NT2/D1 (cell line): ENCODE data around the gene OR10A3.
"Not testable (repeated sequence)": the region's sequence is repeated elsewhere in the genome, so short reads cannot be mapped to it uniquely, and the experiment has no call there.

Source experiments
- DNase-seq: peaks from one replicate; pipeline ENCODE4 v3.0.0-alpha.2; 2011; ENCODE audit warnings: low read depth, low spot score
- H3K27me3 ChIP-seq: 2 replicates; pipeline ENCODE4 v1.6.0; 2011; ENCODE audit warnings: mild to moderate bottlenecking; ENCODE audit not compliant: insufficient read length, insufficient read depth
- H3K36me3 ChIP-seq: 2 replicates; pipeline ENCODE4 v1.6.1; 2011; ENCODE audit warnings: mild to moderate bottlenecking, low read length, mixed read lengths; ENCODE audit not compliant: insufficient read depth, insufficient read length
- H3K4me1 ChIP-seq: 2 replicates; pipeline ENCODE4 v1.5.1; 2011; ENCODE audit not compliant: insufficient read depth, insufficient read length
- H3K4me3 ChIP-seq: 2 replicates; pipeline ENCODE4 v1.5.1; 2011; ENCODE audit warnings: low read depth; ENCODE audit not compliant: insufficient read length
- H3K9ac ChIP-seq: 2 replicates; pipeline ENCODE4 v1.6.0; 2011; ENCODE audit warnings: low read depth; ENCODE audit not compliant: insufficient read length
- H3K9me3 ChIP-seq: 2 replicates; pipeline ENCODE4 v1.5.1; 2011; ENCODE audit warnings: mild to moderate bottlenecking, low read length; ENCODE audit not compliant: insufficient read depth
- SUZ12 ChIP-seq: IDR thresholded peaks from 2 replicates; pipeline ENCODE4 v1.6.1; 2011; ENCODE audit not compliant: insufficient read length, insufficient read depth; ENCODE audit errors: extremely low read depth
- YY1 ChIP-seq: IDR thresholded peaks from 2 replicates; pipeline ENCODE4 v1.6.1; 2011; ENCODE audit not compliant: insufficient read length, insufficient read depth
- ZNF274 ChIP-seq: IDR thresholded peaks from 2 replicates; pipeline ENCODE4 v1.6.1; 2011; ENCODE audit warnings: mild to moderate bottlenecking, low read depth, low read length

OR10A3 gene

GRCh38 chr11:7941608-7942007 is at the start of gene OR10A3:
Gene OR10A3, minus strand, starts transcription at chr11:7941708. Its CDS starts 2,188 bp downstream, at chr11:7939520.
- DNase-seq, result no peak
- Histone ChIP-seq H3K36me3 (no peaks in the 10 kb centered on the region), H3K4me1 (no peaks in the 10 kb centered on the region), H3K27me3 (no peaks in the 10 kb centered on the region), H3K4me3 (no peak within 1 kb of the TSS), H3K9me3 (peaks cover 31% of the 10 kb centered on the region), H3K9ac (no peak within 1 kb of the TSS)
- TF ChIP-seq YY1 (no peak), ZNF274 (no peak), SUZ12 (no peak)

GRCh38 chr11:7987560-7987883 is 46.0 kb upstream of the OR10A3 start:
- peak overlapping the region; percentile 84 for H3K9ac ChIP-seq
- not testable (repeated sequence) for H3K27me3 ChIP-seq, DNase-seq, H3K4me1 ChIP-seq, H3K9me3 ChIP-seq
- H3K36me3 ChIP-seq, result peaks cover 43% of the 10 kb centered on the region
- peak overlapping the region; percentile 75 for H3K4me3 ChIP-seq

DNA sequence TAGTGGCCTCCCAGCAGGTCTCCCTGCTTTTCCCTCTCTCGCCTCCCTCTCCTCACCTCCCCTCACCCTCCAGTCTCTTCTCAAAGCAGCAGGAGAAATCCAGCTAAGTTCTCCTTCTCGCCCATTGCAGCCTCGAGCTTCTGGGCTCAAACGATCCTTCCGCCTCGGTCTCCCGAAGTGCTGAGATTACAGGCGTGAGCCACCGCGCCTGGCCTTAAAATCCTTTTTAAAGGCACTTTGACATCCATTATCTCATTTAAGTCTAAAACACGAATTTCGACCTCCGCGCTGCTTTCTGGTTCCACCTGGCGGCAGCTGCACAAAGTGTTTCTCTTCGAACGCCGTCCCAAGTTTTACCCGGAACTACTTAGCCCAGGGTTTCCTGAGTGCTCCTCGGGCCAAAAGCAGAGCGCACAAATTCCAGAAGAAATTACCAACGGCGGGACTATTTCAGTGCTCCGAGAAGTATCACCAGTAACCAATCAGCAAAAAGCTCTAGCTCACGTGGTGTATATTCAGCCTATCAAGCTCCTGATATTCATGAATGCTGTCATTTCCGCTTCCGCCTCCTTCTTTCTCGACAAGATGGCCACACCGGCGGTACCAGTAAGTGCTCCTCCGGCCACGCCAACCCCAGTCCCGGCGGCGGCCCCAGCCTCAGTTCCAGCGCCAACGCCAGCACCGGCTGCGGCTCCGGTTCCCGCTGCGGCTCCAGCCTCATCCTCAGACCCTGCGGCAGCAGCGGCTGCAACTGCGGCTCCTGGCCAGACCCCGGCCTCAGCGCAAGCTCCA is 45.5 kb upstream of the OR10A3 start, which contains the start of gene EIF3F:
Gene EIF3F (plus strand): TSS at position 570 of the 792 bp plus-strand sequence. CDS start 16 bp downstream, at position 586.
- H3K36me3 ChIP-seq, result peaks cover 37% of the 10 kb centered on the region
- peak; percentile 98 for DNase-seq
- H3K4me3 ChIP-seq, result peak within 1 kb of the TSS; percentile 75
- H3K9ac ChIP-seq, result peak within 1 kb of the TSS; percentile 84
- no peaks in the 10 kb centered on the region for H3K9me3 ChIP-seq
- peak; percentile 77 for TF ChIP-seq YY1
- no peak for TF ChIP-seq SUZ12
- H3K27me3 ChIP-seq, result no peaks in the 10 kb centered on the region
- H3K4me1 ChIP-seq, result no peaks in the 10 kb centered on the region

DNA sequence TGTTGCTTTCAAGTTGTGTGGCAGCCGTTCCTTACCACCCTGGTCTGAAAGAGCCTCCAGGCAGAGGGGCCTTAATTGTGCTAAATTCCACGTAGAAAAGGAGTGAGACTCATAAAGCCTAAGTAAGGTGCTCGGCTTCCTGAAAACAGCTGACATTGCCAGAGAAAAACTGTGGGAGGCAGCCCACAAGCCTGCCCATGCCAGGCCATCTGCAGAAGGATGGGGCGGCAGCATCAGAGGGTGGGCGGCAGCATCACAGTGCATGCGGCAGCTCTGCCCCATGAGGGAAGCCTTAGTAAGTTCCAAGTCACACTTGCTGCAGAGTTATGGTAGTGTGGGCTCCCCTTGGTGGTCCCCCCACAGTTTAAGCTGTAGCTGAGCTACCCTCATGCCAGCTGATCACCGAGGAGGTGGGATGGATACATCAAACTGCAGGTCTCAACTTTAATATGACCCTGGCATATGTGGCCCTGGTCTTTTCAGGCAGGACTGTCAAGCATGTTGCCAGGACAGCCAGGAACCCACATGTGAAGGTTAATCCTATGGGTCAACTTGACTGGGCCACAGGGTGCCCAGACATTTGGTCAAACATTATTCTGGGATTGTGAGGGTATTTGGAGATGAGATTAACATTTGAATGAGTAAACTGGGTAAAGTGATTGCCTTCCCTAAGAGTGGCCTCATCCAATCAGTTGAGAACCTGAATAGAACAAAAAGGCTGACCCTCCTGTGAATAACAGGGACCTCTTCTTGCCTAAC is 42.5 kb upstream of the OR10A3 start:
- Histone ChIP-seq H3K4me3 (no peak overlapping the region), H3K9me3 (no peaks in the 10 kb centered on the region), H3K4me1 (no peaks in the 10 kb centered on the region), H3K9ac (no peak overlapping the region), H3K36me3 (peaks cover 10% of the 10 kb centered on the region), H3K27me3 (no peaks in the 10 kb centered on the region)
- no peak for TF ChIP-seq SUZ12
- TF ChIP-seq YY1, result no peak
- no peak for DNase-seq

GRCh38 chr11:7982582-7983119 is 41.1 kb upstream of the OR10A3 start:
- no peak for TF ChIP-seq SUZ12
- no peak for TF ChIP-seq ZNF274
- no peak for TF ChIP-seq YY1
- no peaks in the 10 kb centered on the region for H3K36me3 ChIP-seq

GRCh38 chr11:7981619-7982157 is 40.2 kb upstream of the OR10A3 start:
- no peak for DNase-seq
- no peaks in the 10 kb centered on the region for H3K9me3 ChIP-seq
- no peaks in the 10 kb centered on the region for H3K4me1 ChIP-seq
- no peak for TF ChIP-seq SUZ12
- no peak for TF ChIP-seq ZNF274
- TF ChIP-seq YY1, result no peak
- H3K27me3 ChIP-seq, result no peaks in the 10 kb centered on the region
- no peaks in the 10 kb centered on the region for H3K36me3 ChIP-seq
- no peak overlapping the region for H3K4me3 ChIP-seq
- no peak overlapping the region for H3K9ac ChIP-seq

More at GRCh38 chr11:7982582-7983119, 41.1 kb upstream of the OR10A3 start:
- H3K9me3 ChIP-seq, result no peaks in the 10 kb centered on the region
- H3K9ac ChIP-seq, result no peak overlapping the region
- H3K4me1 ChIP-seq, result no peaks in the 10 kb centered on the region
- H3K4me3 ChIP-seq, result no peak overlapping the region
- DNase-seq, result no peak
- no peaks in the 10 kb centered on the region for H3K27me3 ChIP-seq

DNA sequence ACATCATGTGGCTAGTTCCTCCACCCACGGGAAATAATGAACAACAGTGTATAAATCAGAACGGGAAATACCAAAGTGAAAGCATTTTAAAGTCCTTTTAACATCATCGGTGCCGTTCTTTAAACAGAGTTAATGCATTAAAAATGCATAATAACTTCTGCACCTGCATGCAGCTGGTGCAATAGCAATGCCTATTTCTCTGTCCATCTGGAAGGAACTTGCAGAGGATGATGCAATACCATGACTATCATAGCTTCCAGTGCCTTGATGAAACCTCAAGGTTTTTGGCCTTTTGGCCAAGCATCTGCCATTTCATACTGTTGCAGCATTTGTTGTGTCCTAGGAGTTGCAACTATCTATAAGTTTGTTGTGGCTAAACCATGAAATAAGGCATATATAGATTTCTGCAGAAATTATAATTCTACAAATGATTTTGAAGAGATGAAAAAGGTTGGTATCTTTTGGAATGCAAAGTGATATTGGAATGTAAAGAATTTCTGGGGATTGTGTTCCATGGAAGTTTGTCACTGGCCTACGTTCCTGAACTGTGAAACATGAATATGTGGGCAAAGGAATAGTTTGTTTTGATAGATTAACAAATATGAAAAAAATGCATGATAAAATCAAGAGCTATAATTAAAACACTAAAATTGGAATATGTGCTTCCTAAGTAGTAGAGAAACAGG is 35.9 kb upstream of the OR10A3 start:
- TF ChIP-seq YY1 (no peak), SUZ12 (no peak), ZNF274 (no peak)
- Histone ChIP-seq H3K36me3 (no peaks in the 10 kb centered on the region), H3K4me3 (no peak overlapping the region), H3K4me1 (no peaks in the 10 kb centered on the region), H3K9me3 (no peaks in the 10 kb centered on the region), H3K27me3 (no peaks in the 10 kb centered on the region), H3K9ac (no peak overlapping the region)
- no peak for DNase-seq
